Cardiac muscle cell (in vitro differentiated cells and primary cell): ENCODE measurements around the gene TBCD. TPM values are rescaled to one million over a fixed set of nuclear protein-coding genes. Genes with fewer than 3 reads are reported as not detected.

Experiments used
- DNase-seq, 2 donors: peaks; one replicate each; pipeline versions ENCODE4 v3.0.0 to v3.0.0-alpha.2; 2010 to 2017; ENCODE audit warnings: low read depth in 1 of 2, low spot score in 1 of 2
- H3K27ac ChIP-seq: fragments of 200-600 bp; sonication (generic); 2 replicates; pipeline ENCODE4 v1.5.1; 2016
- H3K27me3 ChIP-seq: fragments of 200-600 bp; sonication (generic); 2 replicates; pipeline ENCODE4 v1.6.0; 2016; ENCODE audit warnings: control low read depth
- H3K36me3 ChIP-seq: fragments of 200-600 bp; sonication (generic); 2 replicates; pipeline ENCODE4 v1.5.1; 2016; ENCODE audit warnings: control low read depth
- H3K4me1 ChIP-seq: fragments of 200-600 bp; sonication (generic); 2 replicates; pipeline ENCODE4 v1.8.1; 2017; ENCODE audit warnings: low read depth, mild to moderate bottlenecking, mixed run types
- H3K4me3 ChIP-seq: fragments of 200-600 bp; sonication (generic); 2 replicates; pipeline ENCODE4 v1.5.1; 2016; ENCODE audit warnings: mild to moderate bottlenecking
- H3K9me3 ChIP-seq: fragments of 200-600 bp; sonication (generic); 2 replicates; pipeline ENCODE4 v1.5.1; 2017; ENCODE audit warnings: low read depth, mild to moderate bottlenecking, control low read depth
- polyA plus RNA-seq: library from polyadenylated mRNA; unstranded; fragments of >200 nt; fragmentation: Nextera tagmentation; extraction: Ambion mirVana; gene quantifications from 2 replicates; pipeline ENCODE4 v1.2.1, GENCODE V29; 2016
- total RNA-seq: library from RNA; depleted of rRNA; stranded (reverse); fragments of >200 nt; gene quantifications from 2 replicates; pipeline ENCODE4 v1.2.3, GENCODE V29; 2016
- TF ChIP-seq, protein P1 (sequence below): IDR thresholded peaks from 2 replicates; pipeline ENCODE4 v1.5.1; 2012; ENCODE audit warnings: low read depth, mild to moderate bottlenecking, low read length

Gene TBCD
- total and polyA plus RNA-seq, 2 experiments from 2014 or later, result 55.7 to 66.0 TPM

- no peaks in the 10 kb centered on the region for H3K27me3 ChIP-seq
- no peaks in the 10 kb centered on the region for H3K9me3 ChIP-seq
- H3K36me3 ChIP-seq, result no peaks in the 10 kb centered on the region
- peaks cover 9% of the 10 kb centered on the region for H3K4me1 ChIP-seq
- TF ChIP-seq, protein P1, sequence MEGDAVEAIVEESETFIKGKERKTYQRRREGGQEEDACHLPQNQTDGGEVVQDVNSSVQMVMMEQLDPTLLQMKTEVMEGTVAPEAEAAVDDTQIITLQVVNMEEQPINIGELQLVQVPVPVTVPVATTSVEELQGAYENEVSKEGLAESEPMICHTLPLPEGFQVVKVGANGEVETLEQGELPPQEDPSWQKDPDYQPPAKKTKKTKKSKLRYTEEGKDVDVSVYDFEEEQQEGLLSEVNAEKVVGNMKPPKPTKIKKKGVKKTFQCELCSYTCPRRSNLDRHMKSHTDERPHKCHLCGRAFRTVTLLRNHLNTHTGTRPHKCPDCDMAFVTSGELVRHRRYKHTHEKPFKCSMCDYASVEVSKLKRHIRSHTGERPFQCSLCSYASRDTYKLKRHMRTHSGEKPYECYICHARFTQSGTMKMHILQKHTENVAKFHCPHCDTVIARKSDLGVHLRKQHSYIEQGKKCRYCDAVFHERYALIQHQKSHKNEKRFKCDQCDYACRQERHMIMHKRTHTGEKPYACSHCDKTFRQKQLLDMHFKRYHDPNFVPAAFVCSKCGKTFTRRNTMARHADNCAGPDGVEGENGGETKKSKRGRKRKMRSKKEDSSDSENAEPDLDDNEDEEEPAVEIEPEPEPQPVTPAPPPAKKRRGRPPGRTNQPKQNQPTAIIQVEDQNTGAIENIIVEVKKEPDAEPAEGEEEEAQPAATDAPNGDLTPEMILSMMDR, result no peak
- H3K27ac ChIP-seq, result no peak overlapping the region
- DNase-seq, result no peak
- H3K4me3 ChIP-seq, result no peak overlapping the region
Observed at GRCh38 chr17:82840431-82840831, 88.6 kb downstream of the TBCD start.

- no peaks in the 10 kb centered on the region for H3K36me3 ChIP-seq
- no peak for DNase-seq
- TF ChIP-seq, protein P1, result no peak
- no peak overlapping the region for H3K4me3 ChIP-seq
- H3K27ac ChIP-seq, result no peak overlapping the region
- peaks cover 9% of the 10 kb centered on the region for H3K4me1 ChIP-seq
- H3K9me3 ChIP-seq, result no peaks in the 10 kb centered on the region
- no peaks in the 10 kb centered on the region for H3K27me3 ChIP-seq
Observed at GRCh38 chr17:82841921-82842596, 90.2 kb downstream of the TBCD start.

DNA sequence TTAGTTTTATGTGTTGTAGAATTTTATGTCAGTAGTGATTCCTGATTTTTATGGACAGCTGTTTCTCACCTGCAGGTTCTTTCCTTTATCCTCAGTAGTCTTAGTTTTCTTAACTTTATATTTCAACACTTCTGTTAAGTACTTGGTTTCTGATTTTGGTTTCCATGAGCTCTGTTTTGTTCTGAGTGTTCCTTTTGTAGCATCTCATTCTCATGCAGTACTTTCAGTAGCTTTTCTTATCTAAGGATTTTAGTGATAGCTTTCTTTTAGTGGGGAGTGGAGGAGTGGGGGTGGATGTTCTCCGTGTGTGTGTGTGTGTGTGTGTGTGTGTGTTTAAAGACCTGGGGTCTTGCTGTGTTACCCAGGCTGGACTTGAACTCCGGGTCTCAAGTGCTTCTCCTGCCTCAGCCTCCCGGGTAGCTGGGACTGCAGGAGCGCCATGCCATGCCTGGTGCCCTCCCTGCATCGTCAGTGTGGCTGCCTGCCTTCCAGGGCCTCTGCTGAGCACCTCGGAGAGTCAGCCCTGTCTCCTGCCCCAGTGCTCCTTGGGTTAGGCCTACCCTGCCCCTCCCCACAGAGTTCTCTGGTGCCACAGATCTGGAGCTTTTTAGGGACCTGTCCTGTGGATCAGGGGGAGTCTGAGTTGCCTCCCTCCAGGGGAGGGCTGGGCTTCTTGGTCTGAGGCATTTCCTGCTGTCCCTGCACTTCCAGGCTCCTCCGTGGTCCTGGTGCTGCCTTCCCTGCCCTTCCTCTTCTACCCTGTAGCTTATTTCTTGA is 92.2 kb downstream of the TBCD start:
- H3K9me3 ChIP-seq, result no peaks in the 10 kb centered on the region
- peaks cover 9% of the 10 kb centered on the region for H3K4me1 ChIP-seq
- H3K27ac ChIP-seq, result no peak overlapping the region
- DNase-seq, result no peak
- H3K27me3 ChIP-seq, result no peaks in the 10 kb centered on the region
- H3K4me3 ChIP-seq, result no peak overlapping the region
- TF ChIP-seq, protein P1, result no peak
- H3K36me3 ChIP-seq, result no peaks in the 10 kb centered on the region

- H3K9me3 ChIP-seq, result no peaks in the 10 kb centered on the region
- TF ChIP-seq, protein P1, result no peak
- no peak for DNase-seq
- H3K4me1 ChIP-seq, result peaks cover 9% of the 10 kb centered on the region
- no peaks in the 10 kb centered on the region for H3K36me3 ChIP-seq
- H3K4me3 ChIP-seq, result no peak overlapping the region
- H3K27ac ChIP-seq, result no peak overlapping the region
- no peaks in the 10 kb centered on the region for H3K27me3 ChIP-seq
Observed at GRCh38 chr17:82844796-82845162, 92.9 kb downstream of the TBCD start.

GRCh38 chr17:82845163-82845807 is 93.4 kb downstream of the TBCD start:
- TF ChIP-seq, protein P1, result no peak
- Histone ChIP-seq H3K27me3 (no peaks in the 10 kb centered on the region), H3K9me3 (no peaks in the 10 kb centered on the region), H3K4me3 (no peak overlapping the region), H3K27ac (no peak overlapping the region), H3K36me3 (no peaks in the 10 kb centered on the region), H3K4me1 (peaks cover 9% of the 10 kb centered on the region)
- peak in 1 of 2 donors; percentile 42 for DNase-seq
